GM18499 (cell line): ENCODE measurements around the gene MEF2C.
A peak's percentile ranks its signal among the peaks of the same experiment; 100 is the strongest.

Experiments
- ATAC-seq: cut with Tn5 transposase; IDR thresholded peaks from one replicate; pipeline ENCODE4 v1.9.1; 2021; ENCODE audit warnings: moderate number of reproducible peaks; ENCODE audit not compliant: insufficient read depth, unreplicated experiment

Gene MEF2C

DNA sequence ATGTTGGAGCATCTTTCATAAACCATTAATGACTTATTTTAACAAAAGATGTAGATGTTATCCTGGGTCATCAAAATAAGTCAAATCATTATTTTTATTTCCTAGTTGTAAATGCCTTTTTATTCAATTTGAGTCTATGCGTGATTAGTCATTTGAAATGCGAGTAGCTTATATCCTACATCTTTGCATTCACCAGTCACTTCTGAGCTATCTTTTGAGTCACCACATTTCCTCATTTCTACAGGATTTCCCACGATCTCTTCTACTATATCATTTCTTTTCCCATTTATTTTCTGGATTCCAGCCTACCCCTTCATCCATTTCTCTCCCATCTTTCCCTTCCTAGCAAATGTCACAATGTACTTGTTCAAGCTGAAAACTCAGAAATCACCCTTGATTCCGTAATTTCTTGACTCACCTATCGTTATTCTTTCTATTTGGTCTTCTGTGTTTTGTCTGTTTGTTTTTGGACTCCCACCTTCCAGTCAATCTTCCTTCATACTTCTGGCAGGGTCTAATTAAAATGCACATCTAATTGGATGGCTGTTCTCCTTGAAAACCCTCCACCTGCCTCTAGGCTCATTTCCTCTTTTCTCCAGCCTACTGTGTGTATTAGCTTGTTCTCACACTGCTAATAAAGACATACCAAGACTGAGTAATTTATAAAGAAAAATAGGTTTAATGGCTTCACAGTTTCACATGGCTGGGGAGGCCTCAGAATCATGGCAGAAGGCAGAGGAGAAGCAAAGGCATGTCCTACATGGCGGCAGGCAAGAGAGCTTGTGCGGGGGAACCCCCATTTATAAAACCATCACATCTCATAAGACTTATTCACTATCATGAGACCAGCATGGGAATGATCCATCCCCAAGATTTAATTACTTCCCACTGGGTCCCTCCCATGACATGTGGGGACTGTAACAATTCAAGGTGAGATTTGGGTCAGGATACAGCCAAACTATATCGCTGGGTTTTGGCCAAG lies 112.4 kb downstream of the MEF2C start:
- no peak for ATAC-seq

DNA sequence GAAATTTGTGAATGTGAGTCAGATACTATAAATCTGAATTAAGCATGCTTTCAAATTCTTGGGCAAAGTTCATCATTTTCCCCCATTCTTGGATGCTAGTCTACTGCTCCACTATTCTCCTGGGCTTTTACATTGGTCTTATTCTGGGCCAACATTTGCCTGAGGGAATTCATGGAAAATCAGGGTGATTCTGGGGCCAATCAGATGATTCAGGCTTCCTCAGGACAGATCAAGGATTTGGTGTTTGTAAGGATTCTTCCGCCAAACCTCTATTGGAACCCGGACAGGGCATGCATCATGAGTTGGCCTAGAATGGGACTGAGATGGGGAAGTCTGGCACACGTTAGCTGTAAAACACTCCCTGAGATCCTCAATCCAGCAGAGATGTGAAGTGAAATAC lies 113.8 kb downstream of the MEF2C start:
- no peak for ATAC-seq

DNA sequence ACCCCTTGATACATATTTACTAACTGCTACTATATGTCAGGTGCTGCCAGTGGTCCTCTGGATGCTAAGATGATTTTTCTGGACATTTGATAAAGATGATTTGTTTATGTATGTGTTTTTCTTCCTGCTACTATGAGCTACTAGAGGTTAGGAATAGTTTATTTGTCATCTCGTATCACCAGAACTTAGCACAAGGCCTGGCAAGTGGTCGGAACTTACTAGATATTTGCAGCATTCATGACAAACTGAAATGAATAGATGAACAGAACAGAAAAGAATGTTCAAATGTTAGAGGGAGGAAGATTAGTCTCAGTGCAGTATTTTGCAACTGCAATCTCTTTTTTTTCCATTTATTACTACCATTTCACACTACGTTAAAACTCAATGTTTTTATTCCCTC lies 114.6 kb downstream of the MEF2C start:
- no peak for ATAC-seq

DNA sequence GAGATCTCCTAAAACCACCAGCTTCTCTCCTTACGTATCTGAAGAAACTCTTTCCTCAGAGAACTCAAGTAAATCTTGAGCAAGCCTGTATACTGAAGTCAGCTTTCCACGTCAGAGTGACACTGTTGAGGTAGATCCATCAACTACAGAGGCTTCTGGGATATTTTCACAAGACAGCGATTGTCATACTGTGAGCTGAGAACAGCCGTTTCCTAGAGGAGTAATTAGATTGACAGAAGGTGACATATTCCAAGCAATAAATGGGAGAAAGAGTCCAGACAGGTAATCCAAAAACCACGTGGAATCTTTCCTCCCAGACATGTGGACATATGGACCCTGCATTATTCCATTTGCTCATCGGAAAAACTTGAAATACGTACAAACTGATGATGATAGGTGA lies 117.2 kb downstream of the MEF2C start:
- no peak for ATAC-seq

DNA sequence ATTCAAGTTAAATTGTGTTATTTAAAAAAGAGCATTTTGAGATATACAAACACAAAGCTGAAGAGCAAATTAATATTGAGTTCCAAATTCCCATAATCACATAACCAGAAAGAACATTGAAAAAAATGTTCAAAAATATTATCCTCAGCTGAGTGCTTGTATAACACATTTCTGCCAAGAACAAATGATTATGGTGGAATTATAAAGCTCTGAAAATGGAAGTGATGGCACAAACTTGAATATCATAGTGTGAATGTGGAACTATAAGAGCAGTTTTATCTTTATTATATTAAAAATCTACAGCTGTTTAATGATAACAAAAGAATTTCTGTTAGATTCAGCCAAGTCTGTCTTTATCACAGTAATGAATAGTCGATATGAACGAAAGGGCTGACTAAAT lies 117.8 kb downstream of the MEF2C start:
- ATAC-seq, result no peak

DNA sequence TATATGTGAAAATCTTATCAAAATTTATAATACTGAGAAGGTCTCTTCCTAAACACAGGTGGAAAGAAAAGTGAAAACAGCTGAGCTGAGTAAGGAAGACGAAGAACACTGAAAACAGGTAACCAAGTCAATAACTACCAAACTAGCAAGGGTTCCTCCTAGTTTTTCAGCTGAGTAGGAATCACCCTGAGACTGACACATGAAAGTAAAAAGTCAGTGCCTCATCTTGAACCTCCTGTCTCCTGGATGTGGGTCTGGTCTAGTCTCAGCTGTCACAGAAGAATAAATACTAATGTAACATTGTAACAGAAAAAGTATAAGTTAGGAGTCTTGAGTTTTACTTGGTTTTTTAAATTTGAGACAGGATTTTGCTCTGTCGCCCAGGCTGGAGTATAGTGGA lies 121.0 kb downstream of the MEF2C start:
- no peak for ATAC-seq

DNA sequence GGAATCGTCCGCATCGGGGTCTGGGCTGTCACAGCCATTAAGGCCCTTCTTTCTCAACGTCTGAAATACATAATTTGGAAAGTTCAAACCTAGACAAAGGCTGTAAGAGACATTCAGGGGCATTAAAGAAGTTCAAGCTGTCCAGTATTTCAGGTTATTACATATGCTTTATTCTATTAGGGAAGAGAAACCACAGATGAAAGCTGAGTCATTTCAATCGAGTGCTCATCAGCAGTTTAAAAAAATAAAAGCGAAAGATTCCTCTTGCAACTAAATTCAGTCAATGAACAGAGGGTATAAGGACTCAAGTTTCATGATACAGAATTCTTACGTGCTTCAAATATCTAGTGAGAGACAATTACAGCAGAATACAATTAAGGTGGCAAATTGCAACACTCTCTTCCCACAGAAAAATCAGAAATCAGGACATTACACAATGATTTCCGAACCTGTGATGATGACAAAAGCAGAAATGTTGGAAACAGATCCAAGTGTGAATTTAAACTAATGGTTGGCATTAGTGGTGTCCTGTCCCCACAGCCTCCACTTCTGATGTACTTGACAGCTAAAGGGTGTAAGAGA lies 121.6 kb downstream of the MEF2C start:
- ATAC-seq, result no peak

DNA sequence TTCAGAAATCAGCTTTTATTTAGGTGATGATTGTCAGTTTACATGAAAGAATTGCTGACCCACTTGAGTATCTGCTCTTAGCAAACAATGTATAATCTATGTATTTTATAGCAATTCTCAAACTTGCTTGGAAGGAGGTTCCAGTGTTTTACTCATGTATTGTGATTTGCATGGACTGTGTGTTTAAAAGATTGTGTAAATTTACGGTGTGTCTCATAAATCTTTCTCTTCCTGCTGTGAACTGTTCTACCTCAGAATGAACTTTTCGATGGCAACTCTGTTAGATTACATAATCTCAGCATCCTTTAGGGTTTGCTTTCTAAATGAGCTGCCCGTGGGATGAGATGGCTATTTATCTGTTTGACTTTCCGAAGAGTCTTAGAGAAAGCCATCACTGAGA lies 122.5 kb downstream of the MEF2C start:
- no peak for ATAC-seq

DNA sequence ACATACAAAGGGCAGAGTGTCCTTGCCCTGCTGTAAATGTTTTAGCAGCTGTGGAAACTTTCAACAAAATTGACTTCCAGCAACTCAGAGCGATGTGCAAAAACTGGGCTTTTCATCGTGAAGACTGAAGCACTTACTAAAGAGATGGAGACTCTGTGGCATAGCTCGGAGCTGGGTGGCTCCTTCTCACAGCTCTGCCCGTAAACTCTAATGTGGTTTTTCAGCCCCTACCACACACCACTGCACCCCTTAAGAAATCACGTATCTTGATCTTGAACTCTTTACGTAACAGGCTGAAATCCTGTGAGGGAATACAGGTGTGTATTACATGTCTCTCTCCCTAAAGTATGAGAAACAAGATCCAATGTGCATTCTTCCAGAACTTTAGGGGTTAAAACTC lies 124.4 kb downstream of the MEF2C start:
- ATAC-seq, result no peak

DNA sequence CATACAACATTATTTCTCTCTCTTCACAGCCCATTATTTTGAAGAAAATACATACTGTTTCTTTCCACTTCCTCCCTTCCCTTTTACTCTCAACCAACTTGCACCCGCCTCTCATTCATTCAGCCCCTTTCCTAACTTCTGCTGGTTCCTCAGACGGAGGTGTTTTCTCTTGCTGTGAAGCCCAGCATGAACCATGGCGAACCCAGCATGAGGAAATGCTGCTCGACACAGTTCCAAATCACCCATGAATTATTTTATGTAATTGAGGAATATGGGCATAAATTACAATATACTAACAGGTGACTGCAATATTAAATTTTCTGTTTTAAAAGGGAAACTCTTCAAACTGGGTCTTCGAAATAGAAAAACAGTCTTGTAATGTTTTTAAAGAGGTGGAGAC lies 124.8 kb downstream of the MEF2C start:
- no peak for ATAC-seq

DNA sequence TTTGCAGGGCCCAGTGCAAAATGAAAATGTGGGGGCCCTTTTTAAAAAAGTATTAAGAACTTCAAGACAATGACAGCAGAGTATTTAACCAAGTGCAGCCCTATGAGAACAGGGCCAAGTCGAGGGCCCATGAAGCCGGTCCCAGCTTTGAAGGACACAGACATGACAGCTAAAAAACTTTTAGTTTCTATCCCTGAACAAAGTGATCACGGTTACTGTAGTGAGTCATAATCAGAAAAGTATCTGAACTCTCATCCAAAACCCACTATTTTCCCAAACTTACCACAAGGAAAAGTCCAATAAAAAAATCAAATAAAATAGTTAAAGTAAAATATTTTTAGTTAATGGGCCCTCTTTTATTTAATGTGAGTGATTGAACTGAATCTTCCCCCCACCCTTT lies 126.0 kb downstream of the MEF2C start:
- no peak for ATAC-seq

DNA sequence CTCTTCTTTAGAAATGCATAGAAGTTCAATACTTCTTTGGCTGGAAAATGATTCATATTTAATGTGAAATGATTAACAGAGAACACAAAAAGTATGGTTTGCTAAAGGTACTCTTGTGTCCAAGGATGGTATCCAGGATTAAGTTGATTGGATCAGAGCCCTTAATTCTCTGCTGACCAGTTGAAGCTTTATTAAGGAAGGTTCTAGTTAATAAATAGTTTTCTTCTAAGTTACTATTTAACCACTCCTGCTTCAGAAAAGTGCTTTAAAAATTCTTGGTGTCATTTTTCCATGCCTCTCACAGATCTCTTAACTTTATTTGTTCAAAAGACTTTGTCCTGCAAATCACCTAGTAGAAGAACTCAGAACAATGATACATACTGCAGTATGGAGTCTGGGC lies 134.3 kb downstream of the MEF2C start:
- ATAC-seq, result no peak

DNA sequence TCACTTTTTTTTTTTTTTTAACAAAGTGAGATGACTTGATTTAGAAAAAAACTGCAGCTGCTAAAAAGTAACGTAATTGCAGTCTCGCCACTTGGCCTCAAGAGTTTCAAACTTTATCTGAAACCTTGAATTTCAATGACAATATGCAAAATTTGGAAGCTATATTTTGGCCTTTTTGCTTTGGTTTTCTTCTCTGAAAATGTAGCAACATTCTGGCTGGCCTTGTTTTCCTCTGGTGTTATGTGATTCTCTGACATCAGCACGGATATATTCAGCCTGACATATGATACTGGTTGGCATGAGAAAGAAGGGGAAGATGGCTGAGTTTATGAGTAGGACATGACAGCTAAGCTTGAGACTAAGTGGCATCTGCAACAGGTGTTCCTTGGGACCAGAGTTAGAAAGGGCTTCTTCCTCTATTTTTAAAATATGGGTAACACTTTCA lies 136.5 kb downstream of the MEF2C start:
- ATAC-seq, result peak; percentile 62

DNA sequence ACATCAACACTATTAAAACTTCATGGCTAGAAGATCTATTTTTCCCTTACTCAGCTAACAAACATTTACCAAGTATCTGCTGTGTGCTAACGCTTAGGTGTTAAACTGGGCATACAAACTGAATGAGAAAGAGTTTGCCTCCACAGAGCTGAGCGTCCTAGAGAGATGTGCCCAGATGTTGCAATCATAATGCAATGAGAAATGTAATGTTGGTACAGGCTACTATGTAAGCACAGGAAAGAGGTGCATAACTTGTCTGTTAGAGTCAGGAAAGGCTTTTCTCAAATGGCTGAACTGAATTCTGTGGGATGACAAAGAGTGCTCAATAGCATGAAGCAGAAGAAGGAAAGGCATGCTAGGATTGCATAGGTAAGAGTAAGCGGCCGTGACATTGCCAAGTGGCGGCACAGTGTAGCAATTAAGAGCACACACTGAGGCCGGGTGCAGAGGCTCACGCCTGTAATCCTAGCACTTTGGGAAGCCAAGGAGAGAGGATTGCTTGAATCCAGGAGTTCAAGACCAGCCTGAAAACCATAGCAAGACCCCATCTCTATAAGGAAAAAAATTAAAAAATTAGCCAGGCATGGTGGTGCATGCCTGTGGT lies 137.8 kb downstream of the MEF2C start:
- no peak for ATAC-seq

DNA sequence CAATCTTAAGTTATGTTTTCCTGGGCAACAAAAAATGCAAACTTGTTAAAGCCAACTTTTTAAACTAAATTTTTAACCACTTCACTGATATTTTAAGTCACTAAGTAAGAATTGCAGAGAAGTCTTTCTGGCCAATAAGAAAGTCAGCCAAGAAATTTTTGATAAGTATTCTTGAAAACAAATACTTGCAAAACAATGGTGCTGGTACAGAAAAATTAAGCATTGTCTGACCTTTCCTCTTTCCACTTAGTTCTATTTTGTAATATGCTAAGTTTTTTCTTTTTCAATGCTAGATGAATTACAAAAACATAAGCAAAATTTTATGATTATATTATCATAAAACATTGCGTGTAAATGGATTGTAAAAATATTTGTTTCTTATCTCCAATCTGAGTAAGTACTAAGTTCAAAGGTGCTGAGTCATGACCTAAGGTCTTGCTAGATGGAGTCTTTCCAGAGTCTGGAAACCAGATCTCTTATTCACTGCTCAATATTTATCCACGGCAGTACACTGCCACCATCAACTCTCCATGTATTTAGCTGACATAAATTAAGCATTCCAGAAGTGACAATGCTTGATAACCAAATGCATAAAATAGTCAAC lies 139.7 kb downstream of the MEF2C start:
- no peak for ATAC-seq

DNA sequence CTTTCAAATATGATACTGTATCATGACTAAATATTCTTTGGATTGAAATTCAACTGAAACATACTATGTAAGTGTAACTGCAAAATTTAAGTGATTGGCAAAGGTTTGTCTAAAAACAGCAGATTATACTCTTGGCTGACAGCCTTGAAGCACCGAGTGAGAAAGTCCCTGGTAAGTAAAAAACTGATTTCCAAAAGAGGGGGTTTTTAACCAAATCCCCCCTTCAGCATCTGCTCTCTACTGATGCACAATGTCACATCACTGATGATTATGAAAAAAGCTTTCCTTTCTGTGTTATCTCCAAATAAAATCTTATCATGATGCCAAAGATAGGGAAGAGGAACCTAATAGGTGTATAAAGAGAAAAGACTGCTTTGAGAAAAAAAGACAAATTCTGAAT lies 141.0 kb downstream of the MEF2C start:
- ATAC-seq, result no peak

DNA sequence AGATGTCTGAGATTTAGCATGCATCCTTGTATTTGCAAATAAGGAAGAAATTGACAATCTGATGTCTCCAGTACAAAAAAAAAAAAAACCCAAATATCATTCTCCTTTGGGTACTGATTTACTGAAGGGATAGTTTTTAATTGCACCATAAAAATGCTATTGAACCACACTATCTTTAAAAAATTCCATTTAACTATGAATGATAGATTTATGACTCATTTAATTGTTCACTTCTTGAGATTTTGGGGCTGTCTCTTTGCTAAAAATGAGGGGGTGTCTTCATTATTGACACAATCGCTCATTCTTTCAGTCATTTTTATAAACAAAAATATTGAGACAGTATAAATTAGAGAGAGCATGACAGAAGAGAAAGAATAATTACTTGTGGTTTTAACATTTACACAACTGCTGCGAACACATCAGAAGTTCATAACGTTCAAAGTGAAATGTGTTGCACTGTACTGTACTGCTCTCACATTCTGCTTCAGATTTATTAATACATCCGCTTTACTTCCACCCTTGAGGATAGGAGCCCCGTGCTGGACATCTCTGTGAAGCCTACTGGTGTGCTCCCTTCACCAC lies 142.3 kb downstream of the MEF2C start:
- ATAC-seq, result no peak

DNA sequence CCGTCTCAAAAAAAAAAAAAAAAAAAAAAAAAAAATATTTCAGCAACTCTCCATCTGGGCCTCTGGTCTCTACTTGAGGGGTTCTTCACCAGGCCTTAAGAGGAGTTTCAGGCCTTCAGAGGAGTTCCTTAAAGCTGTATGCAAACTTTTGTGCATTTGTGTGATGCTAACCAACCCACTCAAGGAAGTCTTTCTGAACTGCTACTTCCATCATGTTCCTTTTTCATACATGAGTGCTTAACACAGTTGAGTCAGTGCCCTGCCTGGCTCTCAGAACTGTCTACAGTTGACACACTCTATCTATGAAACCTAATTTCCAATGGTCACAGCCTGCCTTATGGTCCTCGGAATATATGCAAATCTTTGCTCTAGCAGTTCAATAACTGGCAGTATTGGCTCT lies 146.5 kb downstream of the MEF2C start:
- peak; percentile 29 for ATAC-seq

DNA sequence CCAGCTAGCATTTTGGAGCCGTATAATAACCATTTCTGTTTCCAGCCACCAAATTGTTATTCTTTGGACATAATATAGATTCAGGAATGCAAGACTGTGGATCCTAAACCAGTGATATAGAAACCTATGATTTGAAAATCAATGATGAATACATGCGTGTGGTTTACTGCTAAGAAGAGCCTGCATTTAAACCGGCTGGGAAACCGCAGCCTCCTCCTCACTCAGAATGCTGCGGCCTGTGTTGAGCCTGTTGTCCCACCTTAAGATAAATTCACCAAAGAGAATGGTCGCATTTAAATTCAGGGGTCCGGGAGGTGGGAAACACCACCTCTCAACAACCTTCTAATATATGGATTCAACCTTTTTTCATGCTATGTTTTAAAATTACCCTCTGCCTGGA lies 148.0 kb downstream of the MEF2C start:
- ATAC-seq, result no peak

DNA sequence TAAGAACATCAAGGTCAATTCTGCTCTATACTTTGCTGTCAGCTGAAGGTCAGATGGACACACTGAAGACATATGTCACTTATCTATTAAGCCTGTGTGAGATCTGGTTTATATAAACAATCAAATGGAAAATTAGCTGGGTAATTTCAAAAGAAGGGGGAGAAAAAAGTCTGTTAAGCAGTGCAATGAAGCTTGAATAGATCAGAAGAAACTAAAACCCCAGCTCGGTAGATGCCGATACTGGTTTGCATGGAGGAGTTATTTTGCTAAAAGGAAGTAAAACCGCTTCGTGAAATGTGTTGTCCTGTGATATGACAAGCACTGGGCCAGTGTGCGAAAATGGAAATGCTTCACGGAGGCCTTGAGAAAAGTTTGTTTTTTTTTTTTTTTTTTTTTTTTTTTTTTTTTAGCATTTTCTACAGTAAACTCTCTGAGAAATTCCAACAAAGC lies 148.8 kb downstream of the MEF2C start:
- ATAC-seq, result peak; percentile 51

DNA sequence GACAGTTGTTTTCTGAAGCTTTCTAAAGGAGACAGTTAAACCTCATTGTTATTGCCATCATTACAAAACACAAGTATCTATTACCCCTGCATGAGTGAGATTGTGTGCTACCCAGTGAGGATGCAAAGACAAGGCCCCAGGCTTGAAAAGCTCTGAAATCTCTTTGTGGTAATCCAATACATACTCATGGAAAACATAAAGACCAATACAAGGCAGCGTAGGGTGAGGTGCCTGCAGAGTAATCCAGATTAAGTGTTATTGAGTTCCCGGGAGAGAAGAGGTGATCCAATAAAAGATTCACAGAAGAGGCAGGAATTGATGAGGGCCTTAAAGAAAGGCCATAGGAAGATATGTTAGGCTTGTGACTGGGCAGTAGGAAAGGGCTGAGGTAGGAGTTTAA lies 150.1 kb downstream of the MEF2C start:
- no peak for ATAC-seq
